H9 (cell line): ENCODE results near the gene PRDX1. TPM values are rescaled to one million over a fixed set of nuclear protein-coding genes. Genes with fewer than 3 reads are reported as not detected.
A peak's percentile ranks its signal among the peaks of the same experiment; 100 is the strongest.
"Not testable (repeated sequence)": the region's sequence is repeated elsewhere in the genome, so short reads cannot be mapped to it uniquely, and the experiment has no call there.

Experiments
- DNase-seq: peaks from one replicate; pipeline ENCODE4 v3.0.0-alpha.2; 2017
- H2AFZ ChIP-seq: one replicate; pipeline ENCODE4 v1.6.1; 2013; ENCODE audit warnings: mild to moderate bottlenecking, low read length, control low read depth, moderate library complexity
- H2AK5ac ChIP-seq: 2 replicates; pipeline ENCODE4 v1.6.1; 2013; ENCODE audit warnings: low read length, control low read depth, mixed read lengths; ENCODE audit not compliant: insufficient read length
- H2BK120ac ChIP-seq: one replicate; pipeline ENCODE4 v1.6.1; 2013; ENCODE audit warnings: low read depth, mild to moderate bottlenecking, low read length, control low read depth, inconsistent platforms; ENCODE audit not compliant: poor library complexity, severe bottlenecking
- H2BK12ac ChIP-seq: 2 replicates; pipeline ENCODE4 v1.6.1; 2013; ENCODE audit warnings: low read length, control low read depth, mixed read lengths, low read depth; ENCODE audit not compliant: insufficient read length
- H2BK15ac ChIP-seq: 2 replicates; pipeline ENCODE4 v1.6.1; 2013; ENCODE audit warnings: low read depth, low read length, control low read depth
- H2BK20ac ChIP-seq: one replicate; pipeline ENCODE4 v1.6.1; 2013; ENCODE audit warnings: low read depth, mild to moderate bottlenecking, low read length, control low read depth, inconsistent platforms; ENCODE audit not compliant: poor library complexity, severe bottlenecking
- H2BK5ac ChIP-seq: 2 replicates; pipeline ENCODE4 v1.6.1; 2013; ENCODE audit warnings: low read length, control low read depth, mixed read lengths; ENCODE audit not compliant: insufficient read length
- H3K14ac ChIP-seq: 2 replicates; pipeline ENCODE4 v1.6.1; 2013; ENCODE audit warnings: low read length, control low read depth; ENCODE audit not compliant: insufficient read depth
- H3K18ac ChIP-seq: 2 replicates; pipeline ENCODE4 v1.6.1; 2013; ENCODE audit warnings: low read depth, mild to moderate bottlenecking, mixed read lengths, low read length, control low read depth; ENCODE audit not compliant: insufficient read length
- H3K23ac ChIP-seq: 2 replicates; pipeline ENCODE4 v1.6.1; 2013; ENCODE audit warnings: low read length, control low read depth, mixed read lengths, low read depth; ENCODE audit not compliant: insufficient read length
- H3K23me2 ChIP-seq: 2 replicates; pipeline ENCODE4 v1.6.1; 2013; ENCODE audit warnings: low read depth, mild to moderate bottlenecking, mixed read lengths, low read length, control low read depth; ENCODE audit not compliant: insufficient read length, poor library complexity, severe bottlenecking
- H3K27ac ChIP-seq: 2 replicates; pipeline ENCODE4 v1.5.1; 2013; ENCODE audit warnings: low read length, control low read depth, mixed read lengths, low read depth; ENCODE audit not compliant: insufficient read length
- H3K27me3 ChIP-seq: 2 replicates; pipeline ENCODE4 v1.6.1; 2013; ENCODE audit warnings: low read length, control low read depth, inconsistent platforms; ENCODE audit not compliant: insufficient read depth
- H3K4ac ChIP-seq: 2 replicates; pipeline ENCODE4 v1.6.1; 2013; ENCODE audit warnings: low read depth, mild to moderate bottlenecking, control low read depth, inconsistent platforms, low read length, moderate library complexity
- H3K4me1 ChIP-seq: 2 replicates; pipeline ENCODE4 v1.6.1; 2013; ENCODE audit warnings: low read length, control low read depth, inconsistent platforms; ENCODE audit not compliant: insufficient read depth
- H3K4me2 ChIP-seq: 2 replicates; pipeline ENCODE4 v1.6.1; 2013; ENCODE audit warnings: low read length, control low read depth, mixed read lengths; ENCODE audit not compliant: insufficient read length, insufficient read depth
- H3K56ac ChIP-seq: 2 replicates; pipeline ENCODE4 v1.6.1; 2013; ENCODE audit warnings: low read depth, mild to moderate bottlenecking, mixed read lengths, low read length, control low read depth; ENCODE audit not compliant: insufficient read length
- H3K79me1 ChIP-seq: 2 replicates; pipeline ENCODE4 v1.6.1; 2013; ENCODE audit warnings: low read depth, mild to moderate bottlenecking, moderate library complexity, low read length, control low read depth, inconsistent platforms; ENCODE audit not compliant: insufficient read depth, poor library complexity, severe bottlenecking
- H3K79me2 ChIP-seq: 2 replicates; pipeline ENCODE4 v1.6.1; 2013; ENCODE audit warnings: low read length, control low read depth, inconsistent platforms; ENCODE audit not compliant: insufficient read depth
- H3K9ac ChIP-seq: 2 replicates; pipeline ENCODE4 v1.6.1; 2013; ENCODE audit warnings: low read length, control low read depth, mixed read lengths; ENCODE audit not compliant: insufficient read length; ENCODE audit errors: extremely low read depth
- H3K9me3 ChIP-seq: one replicate; pipeline ENCODE4 v1.6.1; 2013; ENCODE audit warnings: low read depth, low read length, inconsistent platforms; ENCODE audit not compliant: control insufficient read depth
- H3T11ph ChIP-seq: one replicate; pipeline ENCODE4 v1.6.1; 2013; ENCODE audit warnings: mild to moderate bottlenecking, low read length, control low read depth, inconsistent platforms
- H4K20me1 ChIP-seq: one replicate; pipeline ENCODE4 v1.6.1; 2013; ENCODE audit not compliant: control insufficient read depth, insufficient read length, insufficient read depth
- H4K5ac ChIP-seq: 2 replicates; pipeline ENCODE4 v1.6.1; 2013; ENCODE audit warnings: low read depth, mild to moderate bottlenecking, mixed read lengths, low read length, control low read depth; ENCODE audit not compliant: insufficient read length
- H4K8ac ChIP-seq: replicated peaks from 2 replicates; pipeline ENCODE4 v1.6.1; 2013; ENCODE audit warnings: low read length, control low read depth, mixed read lengths, low read depth; ENCODE audit not compliant: insufficient read length
- H4K91ac ChIP-seq: 2 replicates; pipeline ENCODE4 v1.6.1; 2013; ENCODE audit warnings: low read depth, mild to moderate bottlenecking, moderate library complexity, mixed read lengths, low read length, control low read depth; ENCODE audit not compliant: insufficient read length
- H3K27ac Mint-ChIP-seq, 3 experiments: 2 replicates in 2 of 3; 3 replicates in 1 of 3; pipeline ENCODE4 v1.8.0; 2020 to 2021; ENCODE audit warnings: mixed read lengths in 3 of 3, mild to moderate bottlenecking in 1 of 3, moderate library complexity in 1 of 3
- H3K27me3 Mint-ChIP-seq: 2 replicates; pipeline ENCODE4 v1.8.0; 2021; ENCODE audit warnings: low read depth, mild to moderate bottlenecking, moderate library complexity, mixed read lengths
- H3K36me3 Mint-ChIP-seq, 3 experiments: 2 replicates in 2 of 3; 3 replicates in 1 of 3; pipeline ENCODE4 v1.8.0; 2020 to 2021; ENCODE audit warnings: low read depth in 3 of 3, mixed read lengths in 3 of 3; ENCODE audit not compliant: insufficient read depth in 1 of 3
- H3K4me1 Mint-ChIP-seq, 2 experiments: 2 replicates each; pipeline ENCODE4 v1.8.0; 2020; ENCODE audit warnings: mixed read lengths in 2 of 2
- H3K4me3 Mint-ChIP-seq, 2 experiments: 2 replicates in 1 of 2; 3 replicates in 1 of 2; pipeline ENCODE4 v1.8.0; 2020 to 2021; ENCODE audit warnings: mild to moderate bottlenecking in 2 of 2, mixed read lengths in 2 of 2, moderate library complexity in 1 of 2
- H3K9me3 Mint-ChIP-seq, 2 experiments: 2 replicates in 1 of 2; 3 replicates in 1 of 2; pipeline ENCODE4 v1.8.0; 2020; ENCODE audit warnings: mild to moderate bottlenecking in 2 of 2, mixed read lengths in 2 of 2, moderate library complexity in 1 of 2
- WGBS: extraction: QIAGEN DNeasy Blood & Tissue Kit; methylation state at CpG from one replicate; pipeline ENCODE4 v1.1.7; 2013; ENCODE audit warnings: missing lambda C conversion rate, low lambda C conversion rate, mixed read lengths; ENCODE audit not compliant: insufficient read length; ENCODE audit errors: extremely low coverage; 5-methylcytosine and 5-hydroxymethylcytosine counted together
- total RNA-seq: library from RNA; stranded (reverse); gene quantifications from 2 replicates; pipeline ENCODE4 v1.2.1, GENCODE V29; 2021
- TF ChIP-seq, protein P1 (sequence below): fragments of 200-600 bp; sonication (generic); conservative IDR thresholded peaks from 3 replicates; pipeline ENCODE4 v1.8.0; 2021; ENCODE audit warnings: antibody characterized with exemption, mild to moderate bottlenecking

PRDX1 gene
- total RNA-seq, 1 experiment from 2014 or later: 1,003 TPM

DNA sequence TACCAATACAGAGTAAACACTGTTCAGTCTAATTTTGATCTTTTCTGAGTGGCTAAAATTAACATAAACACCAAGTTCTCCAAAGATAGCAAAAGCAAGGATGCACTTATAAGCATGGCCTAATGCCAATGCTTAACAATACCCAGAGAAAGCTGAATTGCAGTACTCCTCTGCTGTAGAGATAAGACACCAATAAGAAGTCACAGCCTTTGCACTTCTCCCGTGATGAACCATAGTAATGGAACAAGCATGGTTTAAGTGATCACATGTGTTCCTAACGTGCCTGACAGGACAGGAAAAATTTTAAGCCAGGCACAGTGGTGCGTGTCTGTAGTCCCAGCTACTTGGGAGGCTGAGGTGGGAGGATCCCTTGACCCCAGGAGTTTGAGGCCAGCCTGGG is 5.6 kb downstream of the PRDX1 start:
- Histone ChIP-seq H4K91ac (no peak overlapping the region), H3K4ac (no peak overlapping the region), H3K9me3 (no peaks in the 10 kb centered on the region), H3K4me2 (no peak overlapping the region), H3K79me1 (peaks cover 3% of the 10 kb centered on the region), H2AK5ac (no peak overlapping the region), H2BK120ac (no peak overlapping the region), H2BK5ac (no peak overlapping the region), H3K27ac (no peak overlapping the region), H3K23ac (no peak overlapping the region), H3K18ac (no peak overlapping the region), H2BK20ac (no peak overlapping the region), H3K4me1 (peaks cover 4% of the 10 kb centered on the region), H2BK12ac (no peak overlapping the region), H2AFZ (no peak overlapping the region), H4K8ac (no peak overlapping the region), H4K20me1 (no peaks in the 10 kb centered on the region), H3K27me3 (no peaks in the 10 kb centered on the region), H3K9ac (no peak overlapping the region), H3K23me2 (no peaks in the 10 kb centered on the region), H3T11ph (no peak overlapping the region), H4K5ac (no peak overlapping the region), H3K79me2 (peaks cover 23% of the 10 kb centered on the region; the same call in 1 of the 2 replicates), H2BK15ac (no peak overlapping the region), H3K14ac (no peak overlapping the region), H3K56ac (no peak overlapping the region)
- H3K27me3 Mint-ChIP-seq: no peaks in the 10 kb centered on the region
- TF ChIP-seq, protein P1, sequence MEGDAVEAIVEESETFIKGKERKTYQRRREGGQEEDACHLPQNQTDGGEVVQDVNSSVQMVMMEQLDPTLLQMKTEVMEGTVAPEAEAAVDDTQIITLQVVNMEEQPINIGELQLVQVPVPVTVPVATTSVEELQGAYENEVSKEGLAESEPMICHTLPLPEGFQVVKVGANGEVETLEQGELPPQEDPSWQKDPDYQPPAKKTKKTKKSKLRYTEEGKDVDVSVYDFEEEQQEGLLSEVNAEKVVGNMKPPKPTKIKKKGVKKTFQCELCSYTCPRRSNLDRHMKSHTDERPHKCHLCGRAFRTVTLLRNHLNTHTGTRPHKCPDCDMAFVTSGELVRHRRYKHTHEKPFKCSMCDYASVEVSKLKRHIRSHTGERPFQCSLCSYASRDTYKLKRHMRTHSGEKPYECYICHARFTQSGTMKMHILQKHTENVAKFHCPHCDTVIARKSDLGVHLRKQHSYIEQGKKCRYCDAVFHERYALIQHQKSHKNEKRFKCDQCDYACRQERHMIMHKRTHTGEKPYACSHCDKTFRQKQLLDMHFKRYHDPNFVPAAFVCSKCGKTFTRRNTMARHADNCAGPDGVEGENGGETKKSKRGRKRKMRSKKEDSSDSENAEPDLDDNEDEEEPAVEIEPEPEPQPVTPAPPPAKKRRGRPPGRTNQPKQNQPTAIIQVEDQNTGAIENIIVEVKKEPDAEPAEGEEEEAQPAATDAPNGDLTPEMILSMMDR: no peak
- peaks cover 8 to 12% of the 10 kb centered on the region in 2 experiments for H3K4me1 Mint-ChIP-seq
- DNase-seq: no peak
- peak overlapping the region in 2 of 3 experiments; percentile 63 to 68; a peak in 2 of 7 replicates for H3K27ac Mint-ChIP-seq
- WGBS: no CpG with 5 or more reads among the region's 3 CpGs
- H3K36me3 Mint-ChIP-seq: peaks cover 64 to 82% (median 69%) of the 10 kb centered on the region in 3 experiments; a peak in 6 of 7 replicates
- H3K9me3 Mint-ChIP-seq: no peaks in the 10 kb centered on the region; a peak in 2 of 5 replicates
- no peak overlapping the region for H3K4me3 Mint-ChIP-seq

DNA sequence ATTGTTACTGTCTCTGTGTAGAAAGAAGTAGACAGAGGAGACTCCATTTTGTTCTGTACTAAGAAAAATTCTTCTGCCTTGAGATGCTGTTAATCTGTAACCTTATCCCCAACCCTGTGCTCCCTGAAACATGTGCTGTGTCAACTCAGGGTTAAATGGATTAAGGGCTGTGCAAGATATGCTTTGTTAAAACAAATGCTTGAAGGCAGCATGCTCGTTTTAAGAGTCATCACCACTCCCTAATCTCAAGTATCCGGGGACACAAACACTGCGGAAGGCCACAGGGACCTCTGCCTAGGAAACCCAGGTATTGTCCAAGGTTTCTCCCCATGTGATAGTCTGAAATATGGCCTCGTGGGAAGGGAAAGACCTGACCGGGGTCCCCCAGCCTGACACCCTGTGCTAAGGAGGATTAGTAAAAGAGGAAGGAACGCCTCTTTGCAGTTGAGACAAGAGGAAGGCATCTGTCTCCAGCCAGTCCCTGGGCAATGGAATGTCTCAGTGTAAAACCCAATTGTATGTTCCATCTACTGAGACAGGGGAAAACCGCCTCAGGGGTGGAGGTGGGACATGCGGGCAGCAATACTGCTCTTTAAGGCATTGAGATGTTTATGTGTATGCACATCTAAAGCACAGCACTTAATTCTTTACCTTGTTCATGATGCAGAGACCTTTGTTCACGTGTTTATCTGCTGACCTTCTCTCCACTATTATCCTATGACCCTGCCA is 8.0 kb downstream of the PRDX1 start:
- not testable (repeated sequence) for H4K5ac ChIP-seq, H4K91ac ChIP-seq, H3K4me2 ChIP-seq, H3K9ac ChIP-seq, H2BK12ac ChIP-seq, H2BK15ac ChIP-seq, H2AFZ ChIP-seq, H4K20me1 ChIP-seq, H3K27me3 Mint-ChIP-seq, H3T11ph ChIP-seq, H3K23me2 ChIP-seq, H3K4me3 Mint-ChIP-seq, H3K56ac ChIP-seq, H3K4me1 ChIP-seq, H3K27ac Mint-ChIP-seq, H3K4me1 Mint-ChIP-seq, H2BK5ac ChIP-seq, H3K18ac ChIP-seq, H3K9me3 ChIP-seq, H3K27me3 ChIP-seq, H3K79me2 ChIP-seq, H4K8ac ChIP-seq, H2AK5ac ChIP-seq, H3K4ac ChIP-seq, H3K23ac ChIP-seq, H3K79me1 ChIP-seq, H2BK20ac ChIP-seq, DNase-seq, H3K27ac ChIP-seq, H2BK120ac ChIP-seq, H3K14ac ChIP-seq, H3K9me3 Mint-ChIP-seq
- peaks cover 70 to 97% (median 84%) of the 10 kb centered on the region in 3 experiments; a peak in 6 of 7 replicates for H3K36me3 Mint-ChIP-seq
- WGBS: no CpG with 5 or more reads among the region's 9 CpGs
